HG03354 (cell line): ENCODE data around the gene NLRP9.

ENCODE experiments used
- ATAC-seq: cut with Tn5 transposase; IDR thresholded peaks from one replicate; pipeline ENCODE4 v1.9.1; 2021; ENCODE audit warnings: mild to moderate bottlenecking; ENCODE audit not compliant: unreplicated experiment, poor library complexity, severe bottlenecking

NLRP9 gene

GRCh38 chr19:55705972-55706371, 32.2 kb downstream of the NLRP9 start:
- no peak for ATAC-seq

- no peak for ATAC-seq
Observed at GRCh38 chr19:55704494-55705245, 33.5 kb downstream of the NLRP9 start.

DNA sequence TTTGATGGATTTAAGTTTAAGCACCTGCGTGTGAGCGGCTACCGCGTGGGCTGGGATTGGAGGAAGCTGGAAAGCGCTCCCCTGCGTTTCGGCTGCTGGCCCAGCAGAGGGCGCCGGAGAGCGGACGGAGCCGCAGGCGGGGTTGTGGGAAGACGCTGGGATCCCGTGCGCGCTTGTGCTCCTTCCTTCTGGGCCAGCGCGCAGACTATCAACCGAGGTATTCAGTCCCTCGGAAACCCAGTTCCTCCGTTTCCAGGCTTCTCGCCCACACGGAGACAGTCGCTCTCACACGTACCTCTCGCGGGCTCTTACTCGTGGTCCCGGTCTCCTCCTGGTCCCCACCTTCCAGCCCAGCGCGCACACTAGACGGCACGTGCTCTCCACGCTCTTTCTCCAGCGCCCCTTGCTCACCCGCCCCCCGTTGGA, 34.4 kb downstream of the NLRP9 start:
- no peak for ATAC-seq

- ATAC-seq: no peak
Observed at GRCh38 chr19:55702131-55702627, 36.0 kb downstream of the NLRP9 start.

- no peak for ATAC-seq
Observed at GRCh38 chr19:55700813-55701212, 37.4 kb downstream of the NLRP9 start.

GRCh38 chr19:55699221-55699620, 39.0 kb downstream of the NLRP9 start:
- ATAC-seq: no peak

DNA sequence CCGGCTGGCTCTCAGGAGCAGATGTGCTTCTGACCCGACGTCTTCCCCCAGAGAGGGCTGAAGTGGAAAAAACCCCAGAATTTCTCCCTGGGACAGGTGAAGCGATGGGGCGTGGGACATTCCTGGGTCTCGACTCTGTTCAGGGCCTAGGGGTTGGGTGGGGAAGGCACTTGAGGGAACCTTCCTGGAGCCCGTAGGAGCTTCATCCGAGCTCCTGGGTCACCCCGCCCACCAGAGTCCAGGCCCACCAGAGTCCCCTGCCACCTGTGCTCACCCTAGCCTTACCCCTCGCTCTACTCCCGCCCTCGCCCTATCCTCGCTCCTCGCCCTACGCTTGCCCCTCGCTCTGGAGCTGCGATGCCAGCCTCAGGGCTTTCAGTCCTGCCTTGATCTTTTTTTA, 39.9 kb downstream of the NLRP9 start:
- ATAC-seq: no peak

GRCh38 chr19:55697698-55698097, 40.5 kb downstream of the NLRP9 start:
- no peak for ATAC-seq

DNA sequence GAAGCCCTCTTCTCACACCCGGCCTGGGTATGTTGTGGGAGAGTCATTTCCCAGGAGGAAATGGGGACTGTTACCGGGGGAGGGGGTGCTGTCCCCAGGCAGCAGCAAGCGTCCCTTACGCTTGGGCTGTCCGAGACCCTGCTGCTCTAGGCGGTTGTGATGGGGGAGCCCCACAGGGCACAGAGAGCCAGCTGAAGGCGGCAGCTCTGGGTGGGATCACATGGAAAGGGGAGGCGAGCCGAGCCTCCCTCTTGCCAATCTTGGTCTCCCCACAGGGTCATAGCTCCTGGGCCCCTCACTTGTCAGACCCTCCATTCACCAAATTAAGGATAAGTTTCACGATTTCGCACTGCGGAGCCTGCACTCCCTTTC, 41.1 kb downstream of the NLRP9 start:
- no peak for ATAC-seq

GRCh38 chr19:55696301-55697068, 41.7 kb downstream of the NLRP9 start:
- ATAC-seq: no peak

DNA sequence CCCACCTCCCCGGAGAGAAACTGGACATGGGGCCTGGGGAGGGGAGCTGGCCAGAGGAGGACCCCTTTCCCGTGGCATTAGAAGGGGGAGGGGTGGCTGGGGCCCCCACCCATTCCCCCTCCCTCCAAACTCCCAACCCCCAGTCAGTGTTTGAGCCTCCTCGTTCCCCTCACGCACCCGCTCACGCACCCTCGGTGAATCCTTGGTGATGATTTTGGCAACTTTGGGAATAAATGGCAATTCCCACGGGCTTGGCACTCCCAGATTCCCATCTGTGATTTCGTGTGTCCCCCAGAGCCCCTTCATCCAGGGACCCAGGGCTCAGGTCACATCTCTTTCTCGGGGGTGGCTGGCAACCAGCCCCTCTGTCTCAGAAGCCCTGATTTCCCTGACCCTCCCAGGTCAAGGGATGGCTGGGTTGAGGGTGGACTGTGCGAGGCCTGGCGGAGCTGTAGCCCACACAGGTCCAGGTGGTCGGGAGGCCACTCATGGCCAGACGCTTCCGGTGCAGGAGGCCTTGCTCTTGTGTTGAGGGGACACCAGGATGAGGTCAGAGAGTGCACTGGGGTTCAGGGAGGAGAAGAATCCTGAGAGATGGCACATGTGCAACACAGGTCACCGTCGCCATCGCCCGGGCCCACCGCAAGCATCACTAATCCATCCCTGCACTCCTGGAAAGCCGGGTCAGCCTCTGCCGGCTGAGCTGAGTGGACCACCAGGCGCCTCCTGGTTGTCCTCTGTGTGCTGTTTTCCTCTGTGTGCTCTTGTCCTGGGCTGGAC, 42.5 kb downstream of the NLRP9 start:
- ATAC-seq: no peak

DNA sequence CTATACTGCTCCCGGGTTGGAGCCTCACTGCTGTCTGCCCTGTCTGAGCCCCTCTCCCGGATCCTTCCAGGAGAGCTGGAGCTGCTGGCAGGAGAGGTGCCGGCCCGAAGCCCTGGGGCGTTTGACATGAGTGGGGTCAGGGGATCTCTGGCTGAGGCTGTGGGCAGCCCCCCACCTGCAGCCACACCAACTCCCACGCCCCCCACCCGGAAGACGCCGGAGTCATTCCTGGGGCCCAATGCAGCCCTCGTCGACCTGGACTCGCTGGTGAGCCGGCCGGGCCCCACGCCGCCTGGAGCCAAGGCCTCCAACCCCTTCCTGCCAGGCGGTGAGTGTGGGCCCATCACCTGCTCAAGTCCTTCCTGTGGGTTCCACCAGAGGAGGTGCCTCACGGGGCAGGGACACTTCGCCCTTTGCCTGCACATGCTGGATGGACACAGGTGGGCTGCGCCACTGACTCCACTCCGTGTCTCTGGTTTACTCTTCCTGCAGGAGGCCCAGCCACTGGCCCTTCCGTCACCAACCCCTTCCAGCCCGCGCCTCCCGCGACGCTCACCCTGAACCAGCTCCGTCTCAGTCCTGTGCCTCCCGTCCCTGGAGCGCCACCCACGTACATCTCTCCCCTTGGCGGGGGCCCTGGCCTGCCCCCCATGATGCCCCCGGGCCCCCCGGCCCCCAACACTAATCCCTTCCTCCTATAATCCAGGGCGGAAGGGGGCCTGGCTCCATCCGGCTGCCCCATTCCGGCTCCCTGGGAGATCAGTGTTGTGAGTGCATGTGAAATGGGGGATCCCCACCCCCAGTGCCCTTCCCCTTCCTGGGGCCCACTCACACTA, 43.3 kb downstream of the NLRP9 start:
- no peak for ATAC-seq

DNA sequence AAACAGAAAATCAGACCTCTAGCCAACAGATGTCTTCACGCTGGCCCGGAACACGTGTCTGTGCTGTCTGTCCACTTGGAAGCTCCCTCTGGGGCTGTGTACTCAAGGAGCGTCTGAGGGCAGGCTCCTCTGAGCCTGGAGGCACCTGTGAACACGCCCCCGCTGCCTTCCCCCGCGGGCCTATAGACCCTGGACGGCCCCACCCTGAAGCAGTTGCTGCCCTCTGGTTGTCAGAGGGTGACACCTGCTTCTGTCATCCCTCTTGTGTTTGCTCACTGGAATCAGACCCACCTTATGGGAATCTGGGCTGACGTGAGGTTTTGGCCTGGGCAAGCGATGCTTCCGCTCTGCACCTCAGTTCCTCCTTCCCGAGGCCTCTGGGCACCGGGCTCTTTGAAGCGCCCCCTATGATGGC, 44.0 kb downstream of the NLRP9 start:
- ATAC-seq: no peak

DNA sequence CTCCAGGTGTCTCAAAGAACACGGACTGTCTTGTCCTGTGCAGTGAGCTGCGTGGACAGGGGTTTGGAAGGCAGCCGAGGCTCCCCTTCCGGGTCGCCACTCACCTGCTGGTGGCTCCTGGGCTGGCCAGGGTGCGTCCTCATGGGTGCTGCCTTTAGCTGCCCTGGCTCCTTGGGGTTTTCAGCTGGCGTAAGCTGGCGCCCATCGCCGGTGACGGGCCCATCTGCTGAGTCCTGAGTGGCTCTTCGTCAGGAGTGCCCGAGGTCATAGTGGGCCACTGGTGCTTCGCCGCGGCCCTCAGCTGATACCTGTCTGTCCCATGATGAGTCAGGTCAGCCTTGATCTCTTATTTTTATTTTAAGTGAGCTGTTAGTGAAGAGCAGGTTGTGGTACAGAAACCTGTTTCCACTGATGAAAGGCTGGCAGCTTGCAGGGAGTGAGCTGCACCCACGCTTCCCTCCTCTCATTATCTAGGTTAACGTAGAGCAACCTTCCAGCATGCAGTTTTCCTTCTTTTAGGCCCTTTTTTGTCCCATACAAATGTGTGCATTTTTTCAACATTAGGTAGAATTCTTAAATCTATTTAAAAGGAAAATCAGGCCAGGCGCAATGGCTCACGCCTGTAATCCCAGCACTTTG, 44.7 kb downstream of the NLRP9 start:
- ATAC-seq: no peak

DNA sequence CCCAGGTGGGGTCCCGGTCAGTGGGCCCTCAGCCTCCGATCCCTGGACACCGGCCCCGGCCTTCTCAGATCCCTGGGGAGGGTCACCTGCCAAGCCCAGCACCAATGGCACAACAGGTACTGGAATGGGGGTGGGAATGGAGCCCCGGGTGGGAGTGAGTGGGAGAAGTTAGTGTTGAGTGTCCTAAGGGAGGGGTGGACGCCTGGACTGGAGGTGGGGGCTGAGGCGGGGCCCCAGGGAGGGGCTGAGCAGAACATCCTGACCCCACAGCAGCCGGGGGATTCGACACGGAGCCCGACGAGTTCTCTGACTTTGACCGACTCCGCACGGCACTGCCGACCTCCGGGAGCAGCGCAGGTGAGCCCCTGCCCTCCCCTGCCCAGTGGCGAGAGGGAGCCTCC, 45.5 kb downstream of the NLRP9 start:
- no peak for ATAC-seq

DNA sequence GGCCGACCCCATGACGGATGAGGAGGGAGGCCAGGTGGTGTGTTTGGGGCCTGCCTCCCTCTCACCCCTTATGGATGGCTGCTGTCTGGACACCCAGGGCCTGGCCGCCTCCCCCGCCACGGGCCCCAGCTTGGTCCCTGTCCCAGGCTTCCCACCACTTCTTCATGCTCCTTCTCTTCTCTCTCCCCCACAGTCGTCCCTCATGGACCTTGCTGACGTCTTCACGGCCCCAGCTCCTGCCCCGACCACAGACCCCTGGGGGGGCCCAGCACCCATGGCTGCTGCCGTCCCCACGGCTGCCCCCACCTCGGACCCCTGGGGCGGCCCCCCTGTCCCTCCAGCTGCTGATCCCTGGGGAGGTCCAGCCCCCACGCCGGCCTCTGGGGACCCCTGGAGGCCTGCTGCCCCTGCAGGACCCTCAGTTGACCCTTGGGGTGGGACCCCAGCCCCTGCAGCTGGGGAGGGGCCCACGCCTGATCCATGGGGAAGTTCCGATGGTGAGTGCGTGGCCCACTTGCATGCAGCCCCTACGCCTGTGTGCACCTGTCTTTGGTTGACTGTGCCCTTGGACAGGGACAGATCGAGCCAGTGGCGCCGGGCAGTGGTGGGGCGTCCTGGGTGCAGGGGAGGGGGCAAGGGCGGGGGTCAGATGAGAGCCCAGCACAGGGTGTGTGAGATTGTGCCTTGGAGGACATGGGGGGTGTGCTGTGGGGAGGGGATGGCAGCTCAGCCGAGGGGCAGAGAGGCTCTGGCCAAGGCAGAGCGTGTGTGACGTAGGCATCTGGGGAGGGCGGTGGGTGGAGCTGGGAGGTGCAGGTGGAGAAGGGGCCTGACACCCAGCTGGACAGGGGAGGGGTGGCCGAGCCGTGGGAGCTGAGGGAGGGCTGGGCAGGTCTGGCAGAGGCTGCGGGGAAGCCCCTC, 46.4 kb downstream of the NLRP9 start:
- no peak for ATAC-seq

DNA sequence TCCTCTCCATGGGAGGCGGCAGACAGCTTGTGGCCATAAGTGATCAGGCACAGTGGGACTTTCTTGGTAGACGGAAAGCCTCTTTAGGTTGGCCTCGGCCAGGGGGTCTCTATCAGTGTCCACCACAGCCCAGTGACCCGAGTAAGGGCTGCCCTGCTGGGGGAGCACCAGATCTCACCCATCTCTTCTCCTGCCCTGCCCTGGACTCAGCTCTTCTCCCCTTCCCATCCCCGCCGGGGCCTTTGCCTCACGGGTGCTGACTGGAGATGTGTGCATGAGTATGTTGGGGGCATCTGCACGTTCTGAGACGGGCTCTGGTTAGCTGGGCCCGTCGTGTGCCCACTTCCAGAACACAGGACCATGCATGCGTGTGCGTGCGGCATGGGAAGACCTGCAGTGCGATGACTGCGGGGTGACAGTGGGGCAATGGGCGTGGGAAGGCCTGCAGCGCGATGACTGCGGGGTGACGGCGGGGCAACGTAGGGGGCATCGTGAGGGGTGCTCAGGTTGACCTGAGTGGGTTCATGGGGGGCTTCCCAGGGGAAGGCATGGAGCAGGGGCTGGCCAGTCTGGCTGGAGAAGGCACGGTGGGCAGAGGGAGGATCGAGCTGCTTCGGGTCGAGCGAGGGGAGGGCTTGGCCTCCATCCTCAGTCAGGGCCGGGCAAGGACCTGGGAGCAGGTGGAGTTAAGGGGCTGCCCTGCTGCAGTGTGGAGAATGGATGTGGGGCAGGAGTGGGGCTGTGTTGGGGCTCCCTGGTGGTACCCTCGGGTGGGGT, 47.2 kb downstream of the NLRP9 start:
- no peak for ATAC-seq
